HepG2 (cell line): ENCODE measurements around the gene GPRC5B. TPM values are rescaled to one million over a fixed set of nuclear protein-coding genes. Genes with fewer than 3 reads are reported as not detected.

Experiments
- CHCHD3 ChIP-seq: sonication (generic); formaldehyde crosslinking; IDR thresholded peaks from 2 replicates; pipeline ENCODE4 v1.8.0; 2022; ENCODE audit warnings: mild to moderate bottlenecking, missing genetic modification reagents, moderate library complexity
- ETV5 ChIP-seq: IDR thresholded peaks from 2 replicates; pipeline ENCODE4 v1.6.1; 2018; ENCODE audit warnings: missing biosample characterization, missing genetic modification reagents, inconsistent platforms, borderline replicate concordance
- HDAC1 ChIP-seq: sonication (generic); formaldehyde crosslinking; IDR thresholded peaks from 2 replicates; pipeline ENCODE4 v1.5.1; 2020; ENCODE audit warnings: mild to moderate bottlenecking, missing genetic modification reagents
- HHEX ChIP-seq: IDR thresholded peaks from 2 replicates; pipeline ENCODE4 v1.6.1; 2016; ENCODE audit warnings: control low read depth
- HOXD1 ChIP-seq: sonication (generic); formaldehyde crosslinking; IDR thresholded peaks from 2 replicates; pipeline ENCODE4 v1.5.0; 2020; ENCODE audit warnings: missing genetic modification reagents
- MTF1 ChIP-seq: sonication (generic); formaldehyde crosslinking; IDR thresholded peaks from 2 replicates; pipeline ENCODE4 v1.5.0; 2020; ENCODE audit warnings: missing genetic modification reagents
- NBN ChIP-seq: fragments of 450-650 bp; conservative IDR thresholded peaks from 2 replicates; pipeline ENCODE4 v1.6.1; 2017
- PCBP1 ChIP-seq: fragments of 200-400 bp; formaldehyde crosslinking; IDR thresholded peaks from 2 replicates; pipeline ENCODE4 v1.6.1; 2017; ENCODE audit warnings: mild to moderate bottlenecking, low read depth, low read length, borderline replicate concordance
- RAD21 ChIP-seq: fragments of 450-650 bp; formaldehyde crosslinking; IDR thresholded peaks from 2 replicates; pipeline ENCODE4 v1.5.0; 2020; ENCODE audit warnings: mild to moderate bottlenecking
- SCMH1 ChIP-seq: sonication (generic); formaldehyde crosslinking; IDR thresholded peaks from 2 replicates; pipeline ENCODE4 v1.9.0; 2021; ENCODE audit warnings: missing genetic modification reagents, mild to moderate bottlenecking, borderline replicate concordance
- SMC3 ChIP-seq: IDR thresholded peaks from 2 replicates; pipeline ENCODE4 v1.6.1; 2011; ENCODE audit warnings: low read length, improper control_type of control experiment
- STAG1 ChIP-seq: sonication (generic); formaldehyde crosslinking; IDR thresholded peaks from 2 replicates; pipeline ENCODE4 v1.4.0; 2020; ENCODE audit warnings: missing genetic modification reagents
- TAF15 ChIP-seq: fragments of 200-400 bp; formaldehyde crosslinking; IDR thresholded peaks from one replicate; pipeline ENCODE4 v1.6.1; 2018; ENCODE audit warnings: mild to moderate bottlenecking, low read depth, low read length; ENCODE audit not compliant: poor library complexity, severe bottlenecking
- TEAD2 ChIP-seq: sonication (generic); formaldehyde crosslinking; IDR thresholded peaks from 2 replicates; pipeline ENCODE4 v1.9.0; 2021; ENCODE audit warnings: missing genetic modification reagents
- TP53 ChIP-seq: sonication (generic); formaldehyde crosslinking; conservative IDR thresholded peaks from 2 replicates; pipeline ENCODE4 v1.4.0; 2020; ENCODE audit warnings: missing genetic modification reagents
- WIZ ChIP-seq: sonication (generic); formaldehyde crosslinking; IDR thresholded peaks from 2 replicates; pipeline ENCODE4 v1.5.1; 2020; ENCODE audit warnings: mild to moderate bottlenecking, missing genetic modification reagents
- ZBTB1 ChIP-seq: sonication (generic); formaldehyde crosslinking; IDR thresholded peaks from 2 replicates; pipeline ENCODE4 v1.4.0; 2020; ENCODE audit warnings: missing genetic modification reagents, borderline replicate concordance
- ZFX ChIP-seq: sonication (generic); formaldehyde crosslinking; IDR thresholded peaks from 2 replicates; pipeline ENCODE4 v1.4.0; 2020; ENCODE audit warnings: mild to moderate bottlenecking, low read depth, missing genetic modification reagents, moderate library complexity
- ZNF136 ChIP-seq: sonication (generic); formaldehyde crosslinking; IDR thresholded peaks from 2 replicates; pipeline ENCODE4 v1.8.1; 2022; ENCODE audit warnings: low read depth, mild to moderate bottlenecking, moderate library complexity, missing genetic modification reagents
- ZNF33B ChIP-seq: sonication (generic); formaldehyde crosslinking; IDR thresholded peaks from 2 replicates; pipeline ENCODE4 v1.5.1; 2020; ENCODE audit warnings: mild to moderate bottlenecking, missing genetic modification reagents
- ZNF563 ChIP-seq: sonication (generic); formaldehyde crosslinking; IDR thresholded peaks from 2 replicates; pipeline ENCODE4 v1.8.0; 2022; ENCODE audit warnings: mild to moderate bottlenecking, moderate library complexity, missing genetic modification reagents
- ZNF564 ChIP-seq: sonication (generic); formaldehyde crosslinking; IDR thresholded peaks from 2 replicates; pipeline ENCODE4 v1.8.1; 2023; ENCODE audit warnings: mild to moderate bottlenecking, missing genetic modification reagents
- ZNF605 ChIP-seq: sonication (generic); formaldehyde crosslinking; IDR thresholded peaks from 2 replicates; pipeline ENCODE4 v1.8.0; 2022; ENCODE audit warnings: mild to moderate bottlenecking, missing genetic modification reagents
- ZNF619 ChIP-seq: sonication (generic); formaldehyde crosslinking; IDR thresholded peaks from 2 replicates; pipeline ENCODE4 v1.4.0; 2020; ENCODE audit warnings: mild to moderate bottlenecking, missing genetic modification reagents
- ZNF749 ChIP-seq: sonication (generic); formaldehyde crosslinking; IDR thresholded peaks from 2 replicates; pipeline ENCODE4 v1.8.0; 2022; ENCODE audit warnings: mild to moderate bottlenecking, missing genetic modification reagents, moderate library complexity, borderline replicate concordance
- ZNF891 ChIP-seq: sonication (generic); formaldehyde crosslinking; IDR thresholded peaks from 2 replicates; pipeline ENCODE4 v1.5.0; 2020; ENCODE audit warnings: mild to moderate bottlenecking, missing genetic modification reagents
- ZSCAN25 ChIP-seq: sonication (generic); formaldehyde crosslinking; IDR thresholded peaks from 2 replicates; pipeline ENCODE4 v1.8.0; 2022; ENCODE audit warnings: mild to moderate bottlenecking, missing genetic modification reagents
- polyA plus RNA-seq, 8 experiments: library from polyadenylated mRNA; depleted of rRNA in 3 of 8; stranded (reverse) in 7 of 8; unstranded in 1 of 8; fragments of >200 nt; fragmentation: Illumina TruSeq in 4 of 8; extraction: Trizol in 4 of 8; gene quantifications; 2 replicates each; pipeline versions ENCODE4 v1.2.1 to v1.2.3, GENCODE V29; 2011 to 2016; ENCODE audit warnings: low read depth in 4 of 8, missing spikeins in 1 of 8, mixed read lengths in 1 of 8; ENCODE audit not compliant: insufficient read depth in 1 of 8
- total RNA-seq, 5 experiments: library from RNA; depleted of rRNA; stranded (reverse); fragments of >200 nt; fragmentation: Illumina TruSeq; extraction: Trizol; gene quantifications; 2 replicates each; pipeline ENCODE4 v1.2.3, GENCODE V29; 2016; ENCODE audit warnings: low read depth in 1 of 5

The GPRC5B gene
- total and polyA plus RNA-seq, 2 of the 13 experiments (the other 11 are each of a cell fraction or from before 2014, with no cell fraction given) = 0.46 to 0.53 TPM

- TF ChIP-seq ZNF619 (CRISPR knock-in tag) = no peak
- TF ChIP-seq TP53 (CRISPR knock-in tag) = no peak
- TF ChIP-seq TEAD2 = 0 out of 2 replicates have a peak, but pooled peaks have one; percentile 36
- no peak for TF ChIP-seq ZNF136 (CRISPR knock-in tag)
- peak; percentile 86 for TF ChIP-seq SMC3
- no peak for TF ChIP-seq ZNF564
- no peak for TF ChIP-seq ETV5 (CRISPR knock-in tag)
- no peak for TF ChIP-seq PCBP1
- TF ChIP-seq ZSCAN25 = no peak
- no peak for TF ChIP-seq SCMH1
- TF ChIP-seq NBN = no peak
- TF ChIP-seq ZNF605 (CRISPR knock-in tag) = 0 out of 2 replicates have a peak, but pooled peaks have one; percentile 32
- TF ChIP-seq RAD21 (CRISPR knock-in tag) = peak; percentile 90
- no peak for TF ChIP-seq HOXD1 (CRISPR knock-in tag)
- no peak for TF ChIP-seq MTF1
- no peak for TF ChIP-seq HDAC1 (CRISPR knock-in tag)
- no peak for TF ChIP-seq ZFX
- no peak for TF ChIP-seq TAF15
- TF ChIP-seq ZBTB1 (CRISPR knock-in tag) = no peak
- TF ChIP-seq WIZ = no peak
- TF ChIP-seq ZNF749 (CRISPR knock-in tag) = no peak
- TF ChIP-seq ZNF563 (CRISPR knock-in tag) = no peak
- peak; percentile 89 for TF ChIP-seq STAG1
- TF ChIP-seq ZNF33B (CRISPR knock-in tag) = no peak
- peak; percentile 18; the same call in 1 of the 2 replicates for TF ChIP-seq HHEX
- TF ChIP-seq CHCHD3 (CRISPR knock-in tag) = no peak
- 0 out of 2 replicates have a peak, but pooled peaks have one; percentile 34 for TF ChIP-seq ZNF891
These were observed 14.4 kb upstream of the GPRC5B start (continued) for GRCh38 chr16:19898924-19899604.
